Measurements from ENCODE around the gene DIAPH2. TPM values are rescaled to one million over a fixed set of nuclear protein-coding genes. Genes with fewer than 3 reads are reported as not detected.

The DIAPH2 gene
- total and polyA plus RNA-seq, 2 experiments from 2014 or later: 16.2 to 56.6 TPM

- H3K27ac Mint-ChIP-seq: no peak overlapping the region
- Histone ChIP-seq H3K4me1 (ENCODE audit: insufficient read depth) (no peaks in the 10 kb centered on the region), H3K4me3 (no peak overlapping the region), H3K36me3 (ENCODE audit: insufficient read depth) (no peaks in the 10 kb centered on the region), H3K4me2 (no peak overlapping the region), H3K79me2 (replicated peaks; ENCODE audit: insufficient read depth) (no peaks in the 10 kb centered on the region), H2AFZ (no peak overlapping the region), H3K27me3 (ENCODE audit: insufficient read depth) (no peaks in the 10 kb centered on the region), H3K9me2 (ENCODE audit: insufficient read depth) (no peaks in the 10 kb centered on the region), H3F3A (replicated peaks; ENCODE audit: low read depth) (no peaks in the 10 kb centered on the region), H3K27ac (ENCODE audit: low read depth) (no peak overlapping the region), H4K20me1 (replicated peaks; ENCODE audit: insufficient read depth) (no peaks in the 10 kb centered on the region)
- no peaks in the 10 kb centered on the region for H3K27me3 Mint-ChIP-seq (ENCODE audit: insufficient read depth, low read depth, poor library complexity)
- TF ChIP-seq, protein P1, sequence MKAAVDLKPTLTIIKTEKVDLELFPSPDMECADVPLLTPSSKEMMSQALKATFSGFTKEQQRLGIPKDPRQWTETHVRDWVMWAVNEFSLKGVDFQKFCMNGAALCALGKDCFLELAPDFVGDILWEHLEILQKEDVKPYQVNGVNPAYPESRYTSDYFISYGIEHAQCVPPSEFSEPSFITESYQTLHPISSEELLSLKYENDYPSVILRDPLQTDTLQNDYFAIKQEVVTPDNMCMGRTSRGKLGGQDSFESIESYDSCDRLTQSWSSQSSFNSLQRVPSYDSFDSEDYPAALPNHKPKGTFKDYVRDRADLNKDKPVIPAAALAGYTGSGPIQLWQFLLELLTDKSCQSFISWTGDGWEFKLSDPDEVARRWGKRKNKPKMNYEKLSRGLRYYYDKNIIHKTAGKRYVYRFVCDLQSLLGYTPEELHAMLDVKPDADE (IDR thresholded peaks at IDR 0.05): no peak
- H3K9me3 Mint-ChIP-seq: no peaks in the 10 kb centered on the region
- ATAC-seq (no peak), DNase-seq (ENCODE audit: low spot score) (no peak)
- H3K4me1 Mint-ChIP-seq: no peaks in the 10 kb centered on the region
- no peaks in the 10 kb centered on the region for H3K36me3 Mint-ChIP-seq (ENCODE audit: low read depth)
- H3K4me3 Mint-ChIP-seq: no peak overlapping the region
Measured at GRCh38 chrX:97229318-97229717, 544.7 kb downstream of the DIAPH2 start.

- H3K27me3 ChIP-seq (ENCODE audit: insufficient read depth): no peaks in the 10 kb centered on the region
- TF ChIP-seq NANOG (IDR thresholded peaks at IDR 0.05; ENCODE audit: borderline replicate concordance) (no peak), EZH2 (IDR thresholded peaks at IDR 0.05; ENCODE audit: low read depth, unreplicated experiment) (no peak), ZNF114 (CRISPR knock-in tag; IDR thresholded peaks at IDR 0.05) (no peak), JUNB (IDR thresholded peaks at IDR 0.05; ENCODE audit: unreplicated experiment) (no peak), REST (IDR thresholded peaks at IDR 0.05; ENCODE audit: unreplicated experiment) (no peak)
- Mint-ChIP-seq H3K4me3 (no peak overlapping the region), H3K4me1 (no peaks in the 10 kb centered on the region), H3K9me3 (no peaks in the 10 kb centered on the region), H3K27me3 (ENCODE audit: insufficient read depth, low read depth, poor library complexity) (no peaks in the 10 kb centered on the region), H3K36me3 (ENCODE audit: low read depth) (no peaks in the 10 kb centered on the region), H3K27ac (no peak overlapping the region)
- H3K4me1 ChIP-seq (ENCODE audit: insufficient read depth): no peaks in the 10 kb centered on the region
- H2AFZ ChIP-seq: no peak overlapping the region
- ATAC-seq: no peak
- no peaks in the 10 kb centered on the region for H3K79me2 ChIP-seq (replicated peaks; ENCODE audit: insufficient read depth)
- H3K36me3 ChIP-seq (ENCODE audit: insufficient read depth): no peaks in the 10 kb centered on the region
- no peak overlapping the region for H3K27ac ChIP-seq (ENCODE audit: low read depth)
- no peak overlapping the region for H3K4me2 ChIP-seq
- H3K9me2 ChIP-seq (ENCODE audit: insufficient read depth): no peaks in the 10 kb centered on the region
- no peak for DNase-seq (ENCODE audit: low spot score)
- no peaks in the 10 kb centered on the region for H3F3A ChIP-seq (replicated peaks; ENCODE audit: low read depth)
- no peaks in the 10 kb centered on the region for H4K20me1 ChIP-seq (replicated peaks; ENCODE audit: insufficient read depth)
- H3K4me3 ChIP-seq: no peak overlapping the region
Measured at GRCh38 chrX:97230948-97231347, 546.3 kb downstream of the DIAPH2 start.

Data from GM23338 (cell line).